Glutamatergic neuron (in vitro differentiated cells): ENCODE data around the gene LAMA3. TPM values are rescaled to one million over a fixed set of nuclear protein-coding genes. Genes with fewer than 3 reads are reported as not detected.

ENCODE experiments used
- DNase-seq: peaks from one replicate; pipeline ENCODE4 v3.0.0; 2022
- H3K27ac Mint-ChIP-seq: one replicate; pipeline ENCODE4 v1.8.0; 2020; ENCODE audit warnings: mild to moderate bottlenecking, mixed read lengths, inconsistent platforms; ENCODE audit not compliant: unreplicated experiment
- H3K27me3 Mint-ChIP-seq: one replicate; pipeline ENCODE4 v1.8.0; 2020; ENCODE audit warnings: mild to moderate bottlenecking, moderate library complexity, mixed read lengths, inconsistent platforms; ENCODE audit not compliant: unreplicated experiment
- H3K36me3 Mint-ChIP-seq: one replicate; pipeline ENCODE4 v1.8.0; 2020; ENCODE audit warnings: mild to moderate bottlenecking, mixed read lengths, inconsistent platforms; ENCODE audit not compliant: unreplicated experiment
- H3K4me1 Mint-ChIP-seq: one replicate; pipeline ENCODE4 v1.8.0; 2020; ENCODE audit warnings: mild to moderate bottlenecking, low read depth, mixed read lengths, inconsistent platforms; ENCODE audit not compliant: unreplicated experiment
- H3K4me3 Mint-ChIP-seq: one replicate; pipeline ENCODE4 v1.8.0; 2020; ENCODE audit warnings: mild to moderate bottlenecking, mixed read lengths, inconsistent platforms; ENCODE audit not compliant: unreplicated experiment
- H3K9me3 Mint-ChIP-seq: one replicate; pipeline ENCODE4 v1.8.0; 2020; ENCODE audit warnings: mild to moderate bottlenecking, moderate library complexity, mixed read lengths, inconsistent platforms; ENCODE audit not compliant: unreplicated experiment
- CTCF ChIP-seq: fragments of 200-600 bp; sonication (generic); IDR thresholded peaks from one replicate; pipeline ENCODE4 v1.5.0; 2021; ENCODE audit not compliant: partially characterized antibody, unreplicated experiment
- total RNA-seq: library from RNA; stranded (reverse); fragmentation: NEBNext Ultra II Directional; extraction: Animal tissue kit (Norgen Biotek cat#: 25700); gene quantifications from one replicate; pipeline ENCODE4 v1.2.1, GENCODE V29; 2021; ENCODE audit not compliant: unreplicated experiment

The LAMA3 gene
- total RNA-seq, 1 donor from 2014 or later, result 2.1 TPM

GRCh38 chr18:23703987-23704384, 14.7 kb downstream of the LAMA3 start:
- no peak overlapping the region for H3K4me3 Mint-ChIP-seq
- no peaks in the 10 kb centered on the region for H3K4me1 Mint-ChIP-seq
- H3K27ac Mint-ChIP-seq, result no peak overlapping the region
- peaks cover 6% of the 10 kb centered on the region for H3K36me3 Mint-ChIP-seq
- no peak for TF ChIP-seq CTCF
- peaks cover 2% of the 10 kb centered on the region for H3K9me3 Mint-ChIP-seq
- H3K27me3 Mint-ChIP-seq, result no peaks in the 10 kb centered on the region
- no peak for DNase-seq

- DNase-seq, result no peak
- Mint-ChIP-seq H3K27me3 (no peaks in the 10 kb centered on the region), H3K36me3 (peaks cover 6% of the 10 kb centered on the region), H3K27ac (no peak overlapping the region), H3K9me3 (peaks cover 2% of the 10 kb centered on the region), H3K4me1 (no peaks in the 10 kb centered on the region), H3K4me3 (no peak overlapping the region)
- TF ChIP-seq CTCF, result no peak
Measured at GRCh38 chr18:23704806-23705205, 15.6 kb downstream of the LAMA3 start.

GRCh38 chr18:23706971-23707640, 17.9 kb downstream of the LAMA3 start:
- no peak overlapping the region for H3K27ac Mint-ChIP-seq
- H3K27me3 Mint-ChIP-seq, result no peaks in the 10 kb centered on the region
- TF ChIP-seq CTCF, result no peak
- no peak for DNase-seq
- peaks cover 6% of the 10 kb centered on the region for H3K36me3 Mint-ChIP-seq
- H3K4me3 Mint-ChIP-seq, result no peak overlapping the region
- H3K4me1 Mint-ChIP-seq, result no peaks in the 10 kb centered on the region
- H3K9me3 Mint-ChIP-seq, result peaks cover 2% of the 10 kb centered on the region

GRCh38 chr18:23710068-23710527, 20.8 kb downstream of the LAMA3 start:
- Mint-ChIP-seq H3K27me3 (no peaks in the 10 kb centered on the region), H3K4me3 (no peak overlapping the region), H3K27ac (no peak overlapping the region), H3K4me1 (peaks cover under 1% of the 10 kb centered on the region), H3K36me3 (peaks cover 6% of the 10 kb centered on the region), H3K9me3 (peaks cover 2% of the 10 kb centered on the region)
- no peak for TF ChIP-seq CTCF
- no peak for DNase-seq

- Mint-ChIP-seq H3K4me1 (peaks cover 6% of the 10 kb centered on the region), H3K36me3 (peaks cover 6% of the 10 kb centered on the region), H3K9me3 (peaks cover 2% of the 10 kb centered on the region), H3K27ac (no peak overlapping the region), H3K27me3 (no peaks in the 10 kb centered on the region), H3K4me3 (no peak overlapping the region)
- no peak for TF ChIP-seq CTCF
- DNase-seq, result no peak
Measured at GRCh38 chr18:23710946-23711345, 21.7 kb downstream of the LAMA3 start.
